ENCODE results near the gene SYVN1. TPM values are rescaled to one million over a fixed set of nuclear protein-coding genes. Genes with fewer than 3 reads are reported as not detected.
A peak's percentile ranks its signal among the peaks of the same experiment; 100 is the strongest.

Gene SYVN1
- total RNA-seq, 1 donor from 2014 or later: 19.7 TPM

GRCh38 chr11:65103476-65103875 is 30.8 kb downstream of the SYVN1 start:
- H3K36me3 ChIP-seq (ENCODE audit: control insufficient read depth, insufficient read depth, low read length): peaks cover 5% of the 10 kb centered on the region
- H3K27me3 ChIP-seq (ENCODE audit: control insufficient read depth, insufficient read depth, low read length): no peaks in the 10 kb centered on the region
- FAIRE-seq (no peak), DNase-seq (ENCODE audit: low read depth) (no peak)
- no peak for TF ChIP-seq CTCF (IDR thresholded peaks at IDR 0.05; ENCODE audit: insufficient read depth, low read length, severe bottlenecking)
- H3K4me3 ChIP-seq (ENCODE audit: low read depth, low read length): no peak overlapping the region

DNA sequence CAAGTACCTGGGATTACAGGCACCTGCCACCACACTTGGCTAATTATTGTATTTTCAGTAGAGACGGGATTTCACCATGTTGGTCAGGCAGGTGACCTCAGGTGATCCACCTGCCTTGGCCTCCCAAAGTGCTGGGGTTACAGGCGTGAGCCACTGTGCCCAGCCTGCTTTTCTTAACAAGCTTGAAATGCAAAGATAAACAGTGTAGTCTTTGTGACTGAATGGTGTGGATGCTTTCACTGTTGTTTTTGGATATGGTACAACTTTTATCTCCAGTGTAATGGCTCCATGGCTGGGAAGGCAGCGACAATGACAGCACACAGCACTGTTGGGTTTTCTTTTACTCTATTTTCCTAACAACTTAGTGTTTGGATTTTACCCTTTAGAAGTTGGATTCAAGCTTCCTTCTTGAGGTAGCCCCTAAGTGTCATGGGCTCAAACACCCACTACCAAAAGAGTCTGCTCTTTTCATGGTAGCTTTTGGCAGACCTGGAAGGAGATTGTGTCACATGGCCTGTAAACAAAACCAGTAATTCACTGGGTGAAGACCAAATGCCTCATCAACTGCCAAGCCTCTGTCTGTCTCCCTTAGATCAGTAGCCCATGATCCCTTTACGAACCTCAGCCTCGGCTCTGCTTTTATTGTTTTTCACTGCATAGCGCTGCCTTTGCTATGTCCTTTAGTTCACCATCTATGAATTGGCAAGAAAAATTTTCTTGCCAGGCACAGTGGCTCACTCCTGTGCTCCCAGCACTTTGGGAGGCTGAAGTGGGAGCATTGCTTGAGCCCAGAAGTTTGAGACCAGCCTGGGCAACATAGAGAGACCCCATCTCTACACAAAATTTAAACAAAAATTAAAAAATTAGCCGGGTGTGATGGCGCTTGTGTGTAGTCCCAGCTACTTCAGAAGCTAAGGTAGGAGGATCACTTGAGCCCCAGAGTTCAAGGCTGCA is 31.9 kb downstream of the SYVN1 start:
- TF ChIP-seq CTCF (IDR thresholded peaks at IDR 0.05; ENCODE audit: insufficient read depth, low read length, severe bottlenecking): no peak
- H3K36me3 ChIP-seq (ENCODE audit: control insufficient read depth, insufficient read depth, low read length): peaks cover 4% of the 10 kb centered on the region
- DNase-seq (ENCODE audit: low read depth): no peak
- no peaks in the 10 kb centered on the region for H3K27me3 ChIP-seq (ENCODE audit: control insufficient read depth, insufficient read depth, low read length)
- H3K4me3 ChIP-seq (ENCODE audit: low read depth, low read length): no peak overlapping the region
- FAIRE-seq: peak; percentile 47

GRCh38 chr11:65100674-65101350 is 33.5 kb downstream of the SYVN1 start:
- no peaks in the 10 kb centered on the region for H3K27me3 ChIP-seq (ENCODE audit: control insufficient read depth, insufficient read depth, low read length)
- no peak for TF ChIP-seq CTCF (IDR thresholded peaks at IDR 0.05; ENCODE audit: insufficient read depth, low read length, severe bottlenecking)
- FAIRE-seq (no peak), DNase-seq (ENCODE audit: low read depth) (no peak)
- H3K4me3 ChIP-seq (ENCODE audit: low read depth, low read length): no peak overlapping the region
- peaks cover 4% of the 10 kb centered on the region for H3K36me3 ChIP-seq (ENCODE audit: control insufficient read depth, insufficient read depth, low read length)

- no peak for DNase-seq (ENCODE audit: low read depth)
- Histone ChIP-seq H3K27me3 (ENCODE audit: control insufficient read depth, insufficient read depth, low read length) (no peaks in the 10 kb centered on the region), H3K4me3 (ENCODE audit: low read depth, low read length) (peak overlapping the region; percentile 73), H3K36me3 (ENCODE audit: control insufficient read depth, insufficient read depth, low read length) (peaks cover 4% of the 10 kb centered on the region)
- no peak for FAIRE-seq
- TF ChIP-seq CTCF (IDR thresholded peaks at IDR 0.05; ENCODE audit: insufficient read depth, low read length, severe bottlenecking): no peak
Observed at GRCh38 chr11:65096926-65097325, 37.4 kb downstream of the SYVN1 start.

DNA sequence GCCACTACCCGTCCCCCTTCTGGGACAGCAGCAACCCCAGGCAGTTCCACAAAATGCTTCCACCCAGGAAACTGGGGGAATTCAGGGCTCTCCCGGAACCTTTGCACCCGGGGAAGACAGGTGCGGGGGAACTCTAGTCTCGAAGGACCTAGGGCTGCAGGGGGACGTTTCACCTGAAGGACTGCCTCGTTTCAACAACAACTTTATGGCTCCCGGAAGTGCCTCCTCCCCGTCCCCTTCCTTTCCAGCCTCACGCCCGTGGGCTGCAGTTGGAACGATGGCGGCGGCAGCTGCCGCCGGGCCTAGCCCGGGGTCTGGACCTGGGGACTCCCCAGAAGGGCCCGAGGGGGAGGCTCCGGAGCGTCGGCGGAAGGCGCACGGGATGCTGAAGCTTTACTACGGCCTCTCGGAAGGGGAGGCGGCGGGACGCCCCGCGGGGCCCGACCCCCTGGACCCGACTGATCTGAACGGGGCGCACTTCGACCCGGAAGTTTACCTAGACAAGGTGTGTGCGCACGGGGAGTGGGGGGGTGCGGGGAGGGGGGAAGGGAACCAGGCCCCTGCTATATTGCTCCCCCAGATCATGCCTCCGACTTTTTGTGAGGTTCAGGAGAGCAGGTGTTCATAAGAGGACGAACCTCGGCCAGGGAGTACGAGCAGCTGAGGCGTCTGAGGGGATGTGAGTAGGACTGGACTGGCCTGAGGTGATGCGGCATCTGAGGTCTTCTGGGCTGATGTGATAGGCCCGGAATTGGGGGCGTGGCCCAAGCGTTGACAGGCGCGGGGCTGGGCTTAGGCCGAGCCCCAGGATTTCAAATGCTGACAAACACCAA is 38.1 kb downstream of the SYVN1 start, which contains the start of gene VPS51:
Gene VPS51, plus strand, starts transcription at position 241 of the 833 bp plus-strand sequence. Its CDS starts 37 bp downstream, at position 278.
- Histone ChIP-seq H3K36me3 (ENCODE audit: control insufficient read depth, insufficient read depth, low read length) (peaks cover 4% of the 10 kb centered on the region), H3K27me3 (ENCODE audit: control insufficient read depth, insufficient read depth, low read length) (no peaks in the 10 kb centered on the region), H3K4me3 (ENCODE audit: low read depth, low read length) (peak within 1 kb of the TSS; percentile 73)
- no peak for TF ChIP-seq CTCF (IDR thresholded peaks at IDR 0.05; ENCODE audit: insufficient read depth, low read length, severe bottlenecking)
- DNase-seq (ENCODE audit: low read depth): peak; percentile 79
- FAIRE-seq: no peak
